HG03575 (cell line): ENCODE measurements around the gene TUBB2A.
"Not testable (repeated sequence)": the region's sequence is repeated elsewhere in the genome, so short reads cannot be mapped to it uniquely, and the experiment has no call there.

Source experiments
- ATAC-seq: cut with Tn5 transposase; IDR thresholded peaks from one replicate; pipeline ENCODE4 v1.9.1; 2021; ENCODE audit not compliant: unreplicated experiment, insufficient number of reproducible peaks, low FRiP score; ENCODE audit errors: extremely low read depth

TUBB2A gene

DNA sequence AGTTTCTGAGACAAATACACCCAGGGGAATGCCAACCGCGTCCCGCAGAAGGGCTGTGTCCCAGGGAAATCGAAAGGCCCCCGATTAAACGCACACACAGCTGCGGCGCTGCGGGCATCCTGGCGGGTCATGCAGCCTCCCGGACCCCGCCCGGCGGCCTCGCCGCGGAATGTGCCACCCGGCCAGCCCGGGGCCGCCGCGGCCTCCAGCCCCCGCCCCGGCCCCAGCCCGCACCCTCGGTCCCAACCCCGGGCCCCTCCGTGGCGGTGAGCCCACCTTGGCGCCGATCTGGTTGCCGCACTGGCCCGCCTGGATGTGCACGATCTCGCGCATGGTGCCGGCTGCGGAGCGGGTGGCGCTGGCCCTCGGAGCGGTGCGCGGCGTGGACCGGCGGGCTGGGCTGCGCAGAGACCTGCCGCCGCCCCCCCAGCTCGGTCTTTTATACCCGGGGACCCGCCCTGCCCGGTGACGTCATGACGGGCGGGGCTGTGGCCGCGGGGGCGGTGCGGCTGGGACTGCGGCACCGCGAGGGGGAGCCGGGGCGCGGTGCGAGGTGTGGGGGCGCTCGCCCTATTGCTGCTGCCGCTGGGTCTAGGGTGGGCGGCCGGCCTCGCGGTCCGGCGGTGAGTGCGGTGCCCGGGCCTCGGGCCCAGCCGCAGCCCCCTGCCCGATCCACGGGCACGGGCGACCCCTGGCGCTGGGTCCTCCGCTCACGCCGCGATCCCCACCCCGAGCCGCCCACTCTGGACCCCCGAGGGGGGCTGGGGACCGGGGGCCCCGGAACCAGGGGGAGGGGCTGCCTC lies at the start of gene TUBB2A:
TSS of gene TUBB2A (minus strand) at position 414 of the 803 bp plus-strand sequence. CDS start at position 333, 81 bp downstream.
- no peak for ATAC-seq

DNA sequence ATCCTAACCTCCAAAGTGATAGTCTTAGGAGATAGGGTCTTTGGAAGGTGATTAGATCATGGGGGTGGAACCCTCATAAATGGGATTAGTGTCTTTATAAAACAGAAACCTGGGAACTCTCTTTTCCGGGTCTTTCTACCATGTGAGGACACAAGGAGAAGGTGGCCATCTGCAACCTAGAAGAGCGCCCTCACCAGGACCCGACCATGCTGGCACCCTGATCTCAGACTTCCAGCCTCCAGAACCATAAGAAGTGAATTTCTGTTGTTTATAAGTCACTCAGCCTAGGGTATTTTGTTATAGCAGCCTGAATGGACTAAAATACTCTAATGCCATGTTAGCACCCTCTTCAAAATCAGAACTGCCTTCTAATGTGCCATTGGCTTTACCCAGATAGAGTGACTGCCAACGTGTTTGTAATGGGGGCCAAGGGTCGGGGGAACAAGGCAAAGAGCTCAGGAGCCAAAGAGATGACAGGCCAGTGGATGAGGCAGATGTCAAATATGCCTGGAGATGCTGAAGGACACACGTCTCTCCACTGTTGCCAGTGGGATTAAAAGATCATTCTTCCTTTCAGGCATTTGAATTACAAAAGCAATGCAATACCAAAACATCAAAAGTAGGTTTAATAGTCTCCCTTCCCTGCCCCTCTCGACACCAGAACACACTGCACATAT lies 49.1 kb upstream of the TUBB2A start:
- ATAC-seq, result no peak

DNA sequence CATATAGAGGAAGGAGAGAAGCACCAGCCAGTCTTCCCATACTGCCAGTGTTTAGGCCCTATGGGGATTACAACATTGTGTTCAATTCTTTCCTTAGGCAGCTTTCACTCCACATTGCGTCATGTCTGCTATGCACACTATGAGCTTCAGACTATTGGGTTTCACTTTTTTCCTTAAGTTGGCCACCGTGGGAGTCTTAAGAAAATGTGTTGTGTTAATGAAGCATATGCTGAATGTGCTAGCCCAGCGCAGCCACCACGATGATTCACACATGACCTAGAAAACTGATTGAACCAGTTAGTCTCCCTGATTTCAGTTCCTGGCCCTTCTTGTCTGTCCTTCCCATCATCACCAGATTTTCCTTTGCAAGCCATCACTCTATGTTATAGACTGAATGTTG lies 48.6 kb upstream of the TUBB2A start:
- ATAC-seq, result no peak

DNA sequence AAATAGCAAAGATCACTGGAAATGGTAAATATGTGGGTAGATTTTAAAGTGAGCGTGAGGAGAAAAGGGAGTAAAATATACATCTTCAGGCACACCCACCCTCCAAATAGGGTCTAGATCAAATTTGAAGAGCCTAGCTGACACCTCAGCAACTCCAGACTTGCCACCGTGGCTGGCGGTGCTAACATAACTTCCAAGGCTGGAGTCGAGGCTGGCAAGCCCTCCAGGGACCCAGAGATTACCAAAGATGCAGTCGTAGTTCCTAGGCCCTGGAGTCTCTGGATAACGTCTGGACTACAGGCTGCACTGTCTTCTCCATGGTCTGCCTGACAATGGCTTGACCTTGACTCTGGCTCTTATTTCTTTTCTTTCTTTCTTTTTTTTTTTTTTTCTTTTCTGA lies 47.6 kb upstream of the TUBB2A start:
- ATAC-seq, result no peak

DNA sequence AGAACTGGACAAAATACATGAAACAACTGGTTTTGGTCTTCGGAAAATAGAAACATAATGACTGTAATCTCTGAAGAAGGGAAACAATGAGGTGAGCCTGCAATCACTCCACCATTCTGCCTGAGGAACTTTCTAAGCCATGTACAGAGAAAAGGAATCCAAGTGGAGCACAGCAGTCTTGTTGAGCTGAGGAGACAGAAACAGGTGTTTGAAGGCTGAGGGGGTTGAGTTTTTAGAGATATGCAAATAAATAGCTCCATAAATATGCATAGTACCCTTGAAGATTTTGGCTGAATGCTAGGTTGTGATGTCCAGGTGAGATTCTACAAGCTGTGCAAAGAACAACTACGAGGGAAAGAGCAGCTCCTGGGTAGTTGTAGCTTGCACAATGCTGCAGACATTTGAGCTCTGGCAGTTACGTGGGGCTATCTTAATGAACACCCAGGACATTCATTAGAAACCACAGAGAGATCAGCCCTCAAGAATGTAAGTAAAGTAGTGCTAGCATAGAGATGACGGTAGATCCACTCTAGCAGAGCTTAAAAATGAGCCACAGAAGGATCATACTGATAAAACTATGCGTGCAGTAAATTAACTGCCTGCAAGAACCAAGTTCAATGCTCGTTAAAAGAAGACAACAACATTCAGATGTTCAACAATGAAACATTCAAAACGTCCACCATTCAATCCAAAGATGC lies 45.8 kb upstream of the TUBB2A start:
- no peak for ATAC-seq

DNA sequence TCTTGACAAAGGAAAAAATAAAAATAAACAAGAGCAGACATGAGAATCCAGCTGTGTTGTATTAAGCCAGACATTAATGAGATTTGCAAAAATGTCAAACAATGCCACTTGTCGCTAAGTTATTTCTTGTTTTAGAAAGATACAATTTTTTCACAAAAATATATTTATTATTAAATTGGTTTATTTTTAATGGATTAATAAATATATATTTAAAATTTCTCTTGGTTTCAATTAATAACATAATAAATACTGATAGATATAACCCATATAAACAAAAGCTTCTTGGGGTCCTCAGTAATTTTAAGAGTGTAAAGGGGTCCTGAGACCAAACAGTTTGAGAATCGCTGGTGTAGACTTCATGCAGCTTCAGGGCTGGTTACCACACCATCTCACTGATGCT lies 44.0 kb upstream of the TUBB2A start:
- ATAC-seq, result no peak

DNA sequence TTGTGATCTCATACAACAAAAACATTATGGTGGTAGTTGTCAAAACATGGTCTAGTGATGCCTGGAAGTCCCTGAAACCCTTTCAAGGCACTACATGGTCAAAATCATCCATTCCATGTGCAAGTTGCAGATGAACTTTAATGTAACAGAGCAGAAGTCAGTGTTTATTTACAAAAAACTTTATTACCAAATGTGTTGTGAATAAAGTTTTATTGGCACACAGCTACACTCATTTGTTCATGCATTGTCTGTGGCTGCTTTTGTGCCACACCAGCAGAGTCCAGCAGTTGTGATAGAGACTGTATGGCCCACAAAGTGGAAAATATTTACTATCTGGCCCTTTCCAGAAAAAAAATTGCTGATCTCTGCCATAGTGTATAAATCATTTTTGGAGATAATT lies 43.3 kb upstream of the TUBB2A start:
- ATAC-seq, result no peak

DNA sequence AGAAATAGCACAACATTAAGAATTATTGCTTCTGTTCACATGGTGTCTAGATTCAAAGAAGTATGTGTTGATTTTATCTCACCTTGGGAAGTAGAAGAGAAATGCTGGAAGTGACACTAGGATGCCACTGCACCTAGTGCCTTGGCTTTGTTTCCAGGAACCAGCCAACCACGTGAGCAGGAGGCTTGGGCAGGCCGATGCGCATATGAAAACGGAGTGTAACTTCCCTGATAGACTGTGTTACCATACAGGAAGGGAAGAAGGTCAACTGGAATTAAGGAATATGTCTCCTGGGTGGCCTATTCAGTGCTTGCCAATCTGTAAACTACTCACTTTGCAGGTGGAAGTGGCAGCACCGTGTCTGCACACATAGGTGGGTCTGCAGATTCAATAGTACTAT lies 42.0 kb upstream of the TUBB2A start:
- ATAC-seq, result no peak

DNA sequence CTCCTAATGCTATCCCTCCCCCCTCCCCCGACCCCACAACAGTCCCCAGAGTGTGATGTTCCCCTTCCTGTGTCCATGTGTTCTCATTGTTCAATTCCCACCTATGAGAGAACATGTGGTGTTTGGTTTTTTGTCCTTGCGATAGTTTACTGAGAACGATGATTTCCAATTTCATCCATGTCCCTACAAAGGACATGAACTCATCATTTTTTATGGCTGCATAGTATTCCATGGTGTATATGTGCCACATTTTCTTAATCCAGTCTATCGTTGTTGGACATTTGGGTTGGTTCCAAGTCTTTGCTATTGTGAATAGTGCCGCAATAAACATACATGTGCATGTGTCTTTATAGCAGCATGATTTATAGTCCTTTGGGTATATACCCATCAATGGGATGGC lies 40.4 kb upstream of the TUBB2A start:
- not testable (repeated sequence) for ATAC-seq

DNA sequence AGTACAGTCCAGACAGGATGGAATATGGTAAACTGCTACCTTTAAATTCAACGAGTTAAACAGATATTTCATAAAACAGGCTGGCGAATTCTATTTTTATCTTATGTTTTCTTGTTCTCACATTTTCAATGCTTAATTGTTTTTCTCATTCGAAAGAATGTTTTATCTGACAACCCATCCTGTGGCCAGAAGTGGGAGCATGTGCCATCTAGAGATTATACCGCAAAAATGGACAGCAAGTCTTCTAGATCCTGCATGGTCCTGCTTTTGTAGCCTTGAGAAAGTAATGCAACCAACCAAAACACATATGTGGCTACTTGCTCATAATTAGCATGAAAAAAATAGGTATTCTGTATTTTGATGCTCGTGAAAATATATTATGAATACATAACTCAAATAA lies 39.4 kb upstream of the TUBB2A start:
- no peak for ATAC-seq

DNA sequence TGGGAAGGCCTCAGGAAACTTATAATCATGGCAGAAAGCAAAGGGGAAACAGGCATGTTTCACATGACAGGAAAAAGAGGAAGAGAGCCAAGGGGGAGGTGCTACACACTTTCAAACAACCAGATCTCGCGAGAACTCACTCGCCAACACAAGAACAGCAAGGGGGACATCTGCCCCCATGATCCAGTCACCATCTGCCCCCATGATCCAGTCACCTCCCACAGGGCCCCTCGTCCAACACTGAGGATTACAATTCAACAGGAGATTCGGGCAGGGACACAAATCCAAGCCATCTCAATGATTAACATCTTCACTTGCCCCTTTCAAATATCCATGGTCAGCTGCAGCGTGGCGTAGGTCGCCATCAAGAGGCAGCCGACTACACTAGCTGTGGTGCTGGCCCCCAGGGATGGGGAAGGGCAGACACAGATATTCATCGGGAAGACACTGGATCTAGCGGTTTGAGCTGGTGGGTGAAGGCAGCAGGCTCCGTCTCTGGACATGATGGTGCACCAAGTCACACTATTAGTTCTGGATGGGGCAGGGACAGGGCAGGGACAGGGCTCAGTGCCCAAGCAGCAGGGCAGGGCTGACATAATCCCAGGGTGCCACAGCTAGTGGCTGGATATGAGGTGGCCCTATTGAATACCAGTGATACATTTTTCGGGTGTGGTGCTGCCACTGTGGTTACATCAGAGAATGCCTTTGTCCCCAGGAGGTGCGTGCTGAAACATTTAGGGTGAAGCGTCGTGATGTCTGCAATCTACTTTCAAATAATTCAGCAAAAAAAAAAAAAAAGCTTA lies 38.6 kb upstream of the TUBB2A start:
- no peak for ATAC-seq

DNA sequence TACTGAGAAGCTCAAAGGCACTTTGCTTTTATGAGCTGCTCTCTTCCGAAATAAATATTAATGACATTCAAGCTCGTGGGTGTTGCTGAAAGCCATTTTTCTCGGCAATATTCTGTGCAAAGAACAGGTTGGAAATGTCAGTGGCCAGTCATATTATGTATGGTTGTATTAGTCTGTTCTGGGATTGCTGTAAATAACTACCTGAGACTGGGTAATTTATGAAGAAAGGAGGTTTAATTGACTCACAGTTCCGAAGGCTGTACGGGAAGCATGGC lies 38.0 kb upstream of the TUBB2A start:
- no peak for ATAC-seq

DNA sequence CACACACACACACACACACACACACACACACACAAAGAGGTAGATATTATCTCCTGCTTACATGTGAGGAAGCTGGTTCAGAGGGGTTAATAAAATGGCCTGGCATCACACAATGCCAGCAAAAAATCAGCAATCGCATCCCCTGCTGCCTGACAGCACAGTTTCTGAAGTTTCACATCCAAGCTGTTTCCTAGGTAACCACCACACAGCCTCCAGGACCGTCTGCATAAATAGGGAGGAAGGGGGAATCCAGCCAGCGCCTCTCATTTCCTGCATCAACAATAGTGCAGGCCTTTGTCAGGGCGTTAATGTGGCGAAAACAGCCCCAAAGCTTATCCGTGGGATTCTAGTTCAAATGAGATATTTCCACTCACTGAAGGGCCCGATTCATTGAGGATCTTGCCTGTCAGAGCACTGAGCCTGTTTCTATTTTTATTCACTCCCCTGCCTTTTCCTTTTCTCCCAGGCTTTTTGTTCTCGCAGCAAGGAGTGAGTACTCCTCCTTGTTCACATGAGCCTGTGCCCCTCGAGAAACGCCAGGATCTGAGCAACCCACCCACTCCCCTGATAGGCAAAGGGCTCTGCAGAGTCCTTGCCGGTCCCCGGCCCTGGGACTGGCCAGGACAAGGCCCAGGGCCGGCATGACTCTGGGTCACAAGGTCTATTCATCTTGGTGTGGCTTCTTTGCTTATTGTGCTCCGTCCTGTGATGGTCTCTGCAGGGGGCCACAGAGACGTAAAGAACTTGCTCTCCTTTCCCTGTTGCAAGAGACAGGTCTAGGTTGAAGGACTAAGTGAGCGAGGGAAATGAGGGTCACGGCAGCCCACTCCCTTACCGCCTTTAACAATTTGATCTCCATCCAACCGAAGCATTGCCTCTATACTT lies 37.4 kb upstream of the TUBB2A start:
- ATAC-seq, result no peak

DNA sequence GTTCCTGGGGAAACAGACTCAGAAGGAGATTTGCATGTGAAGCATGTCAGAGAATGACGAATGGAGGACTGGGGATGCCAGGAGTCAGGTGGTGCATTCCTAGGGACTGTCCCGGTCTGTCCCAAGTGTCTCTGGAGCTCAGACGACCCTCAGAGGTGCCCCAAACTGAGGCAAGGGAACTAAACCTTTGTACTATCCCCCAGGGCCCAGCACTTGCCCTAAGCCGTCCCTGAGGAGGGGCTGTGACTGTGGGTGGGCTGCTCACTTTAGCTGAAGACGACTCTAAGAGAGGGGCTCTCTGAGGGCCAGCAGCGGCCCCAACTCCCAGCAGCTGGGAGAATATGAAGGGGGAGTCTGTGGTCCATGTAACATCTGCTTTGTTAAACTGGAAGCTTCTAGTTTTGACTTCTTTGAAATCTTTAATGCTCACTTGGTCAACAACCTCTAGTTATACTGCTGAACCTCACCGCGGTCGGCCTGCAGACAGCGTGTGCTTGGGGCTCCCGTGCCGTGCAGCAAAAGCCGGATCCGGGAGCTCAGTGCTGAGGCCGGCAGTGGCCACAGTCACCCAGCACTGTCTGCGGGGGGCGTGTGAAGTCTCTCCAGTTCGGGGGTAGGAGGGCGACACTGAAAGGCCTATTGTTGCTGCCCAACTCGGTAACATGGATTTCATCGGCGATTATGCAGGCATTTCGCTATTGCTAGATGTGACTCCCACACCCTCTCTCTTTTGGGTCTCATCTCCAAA lies 35.9 kb upstream of the TUBB2A start:
- ATAC-seq, result no peak

DNA sequence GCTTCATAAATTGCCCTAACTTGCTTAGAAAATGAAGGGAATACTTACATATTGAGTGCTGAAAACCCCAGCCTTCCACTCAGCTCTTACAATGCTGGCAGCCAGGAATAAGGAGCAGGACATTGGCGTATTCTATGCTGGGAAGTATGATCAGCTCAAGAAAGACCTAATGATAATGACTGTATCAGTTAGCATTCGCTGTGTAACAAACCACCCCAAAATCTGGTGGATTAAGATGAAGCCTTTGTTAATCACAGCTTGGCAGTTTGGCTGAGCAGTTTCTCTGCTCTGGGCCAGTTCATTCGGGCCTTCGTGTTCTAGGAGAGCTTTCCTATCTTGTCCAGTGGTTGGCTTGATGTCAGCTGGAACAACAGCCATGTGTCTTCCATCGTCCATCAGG lies 33.4 kb upstream of the TUBB2A start:
- ATAC-seq, result no peak

DNA sequence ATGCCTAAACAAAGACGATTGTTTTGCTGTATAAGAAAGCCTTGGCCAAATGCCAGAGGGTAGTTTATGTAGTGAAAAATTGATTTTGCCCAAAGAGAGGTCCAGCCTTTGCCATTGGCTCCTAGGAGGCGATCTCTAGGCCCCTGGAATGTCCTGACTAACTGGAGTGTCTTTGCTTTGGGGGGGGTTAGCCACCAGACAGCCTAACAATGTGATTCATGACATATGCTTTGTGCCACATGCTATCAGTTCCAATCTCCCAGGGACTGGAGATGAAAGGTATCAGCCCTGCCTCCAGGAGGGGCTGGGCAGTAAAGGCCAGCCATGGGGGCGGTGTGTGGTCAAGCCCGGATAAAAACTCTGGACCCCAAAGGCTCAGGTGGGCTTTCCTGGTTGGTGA lies 32.7 kb upstream of the TUBB2A start:
- no peak for ATAC-seq

DNA sequence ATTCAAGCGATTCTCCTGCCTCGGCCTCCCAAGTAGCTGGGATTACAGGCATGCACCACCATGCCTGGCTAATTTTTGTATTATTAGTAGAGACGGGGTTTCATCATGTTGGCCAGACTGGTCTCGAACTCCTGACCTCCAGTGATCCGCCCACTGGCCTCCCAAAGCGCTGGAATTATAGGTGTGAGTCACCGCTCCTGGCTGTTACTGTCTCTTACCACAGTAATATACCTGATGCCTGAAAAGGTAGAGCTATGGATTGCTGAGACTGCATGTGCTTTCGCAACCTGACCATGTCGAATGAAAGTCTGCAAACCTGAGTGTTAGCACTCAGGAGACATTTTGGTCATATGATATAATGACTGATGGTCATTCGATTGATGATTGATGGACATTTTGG lies 31.8 kb upstream of the TUBB2A start:
- not testable (repeated sequence) for ATAC-seq

DNA sequence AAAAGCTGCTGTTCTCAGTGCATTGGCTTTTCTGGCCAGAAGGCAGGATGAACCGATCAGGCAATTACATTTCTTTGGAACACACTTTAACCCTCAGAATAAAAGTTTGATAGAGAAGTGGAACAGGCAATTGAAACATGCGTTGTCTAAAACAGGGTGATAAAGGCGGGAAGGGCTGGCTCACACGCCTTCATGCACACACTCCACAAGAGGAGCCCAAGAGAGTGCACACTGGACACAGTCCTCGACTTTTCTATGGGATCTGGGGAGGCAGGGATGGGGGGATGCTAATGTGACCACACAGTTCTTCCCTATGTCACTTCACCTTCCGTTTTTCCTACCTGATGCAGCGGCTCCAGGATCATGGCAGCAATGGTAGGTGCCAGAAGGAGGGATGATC lies 30.9 kb upstream of the TUBB2A start:
- no peak for ATAC-seq
